HG03066 (cell line): Measurements from ENCODE around the gene MAGIX.
"Not testable (repeated sequence)": the region's sequence is repeated elsewhere in the genome, so short reads cannot be mapped to it uniquely, and the experiment has no call there.

Source experiments
- ATAC-seq: cut with Tn5 transposase; IDR thresholded peaks from one replicate; pipeline ENCODE4 v1.9.1; 2021; ENCODE audit warnings: low read depth; ENCODE audit not compliant: unreplicated experiment

The MAGIX gene

GRCh38 chrX:49157194-49157593 lies 5.4 kb upstream of the MAGIX start:
- ATAC-seq, result no peak

GRCh38 chrX:49160908-49161307 lies 1.6 kb upstream of the MAGIX start:
- no peak for ATAC-seq

- no peak for ATAC-seq
Measured at GRCh38 chrX:49161632-49162031, 926 bp upstream of the MAGIX start.

- ATAC-seq, result peak; percentile 51
Measured at GRCh38 chrX:49163555-49164419, 1.2 kb downstream of the MAGIX start.

GRCh38 chrX:49164589-49165360 lies 2.2 kb downstream of the MAGIX start:
- no peak for ATAC-seq

- no peak for ATAC-seq
Measured at GRCh38 chrX:49165901-49166881, 3.6 kb downstream of the MAGIX start.

- ATAC-seq, result no peak
Measured at GRCh38 chrX:49166914-49167739, 4.6 kb downstream of the MAGIX start.

GRCh38 chrX:49167740-49168108 lies 5.2 kb downstream of the MAGIX start:
- ATAC-seq, result no peak

- ATAC-seq, result peak; percentile 33
Measured at GRCh38 chrX:49171752-49172279, 9.3 kb downstream of the MAGIX start, which contains the start of gene PLP2. TSS of gene PLP2 (plus strand) at chrX:49171898. CDS start at chrX:49172001, 103 bp downstream.

GRCh38 chrX:49172280-49172780 lies 9.8 kb downstream of the MAGIX start:
- ATAC-seq, result peak; percentile 55

- ATAC-seq, result not testable (repeated sequence)
Measured at GRCh38 chrX:49173544-49173943, 11.0 kb downstream of the MAGIX start.

- ATAC-seq, result no peak
Measured at GRCh38 chrX:49174723-49175122, 12.2 kb downstream of the MAGIX start.

GRCh38 chrX:49175435-49176274 lies 13.1 kb downstream of the MAGIX start:
- ATAC-seq, result no peak

- no peak for ATAC-seq
Measured at GRCh38 chrX:49176421-49177326, 14.1 kb downstream of the MAGIX start.

- ATAC-seq, result no peak
Measured at GRCh38 chrX:49177338-49177833, 14.8 kb downstream of the MAGIX start.

GRCh38 chrX:49177873-49178480 lies 15.4 kb downstream of the MAGIX start:
- ATAC-seq, result no peak

GRCh38 chrX:49178537-49178936 lies 16.0 kb downstream of the MAGIX start:
- ATAC-seq, result no peak
